ENCODE data around the gene ARHGAP24. TPM values are rescaled to one million over a fixed set of nuclear protein-coding genes. Genes with fewer than 3 reads are reported as not detected.

The ARHGAP24 gene
- total and polyA plus RNA-seq, 12 donors: 6.7 to 35.5 (median 23.9) TPM

GRCh38 chr4:85684676-85685075, 209.7 kb downstream of the ARHGAP24 start:
- intact Hi-C loops (cut with DNase I): no loop called here
- ATAC-seq (no peak), DNase-seq (no peak)
- no peaks in the 10 kb centered on the region for H3K36me3 ChIP-seq
- no peaks in the 10 kb centered on the region for H3K27me3 ChIP-seq
- no peak overlapping the region for H3K4me3 ChIP-seq
- TF ChIP-seq CTCF (IDR thresholded peaks at IDR 0.05): no peak
- peaks cover 0 to 29% (median 8%) of the 10 kb centered on the region in 9 donors for H3K4me1 ChIP-seq
- no peak overlapping the region for H3K27ac ChIP-seq
- H3K9me3 ChIP-seq: peaks cover 0 to 10% (median 0%) of the 10 kb centered on the region in 11 donors
- WGBS, 2 donors: 87 to 95% methylated on average over 1 of the region's 1 CpG

- no peak for TF ChIP-seq CTCF (IDR thresholded peaks at IDR 0.05)
- Histone ChIP-seq H3K4me3 (no peak overlapping the region), H3K36me3 (no peaks in the 10 kb centered on the region), H3K27me3 (no peaks in the 10 kb centered on the region), H3K27ac (no peak overlapping the region), H3K9me3 (peaks cover 0 to 13% (median 0%) of the 10 kb centered on the region in 11 donors), H3K4me1 (peaks cover 0 to 15% (median 2%) of the 10 kb centered on the region in 9 donors)
- intact Hi-C loops (cut with DNase I): no loop called here
- DNase-seq (no peak), ATAC-seq (no peak)
- WGBS, 2 donors: 83 to 88% methylated on average over 4 of the region's 4 CpGs
These were observed 211.4 kb downstream of the ARHGAP24 start for GRCh38 chr4:85686398-85686797.

GRCh38 chr4:85688055-85688740, 213.2 kb downstream of the ARHGAP24 start:
- intact Hi-C loops (cut with DNase I): no loop called here
- Histone ChIP-seq H3K9me3 (peaks cover 0 to 26% (median 0%) of the 10 kb centered on the region in 11 donors), H3K36me3 (no peaks in the 10 kb centered on the region), H3K27me3 (no peaks in the 10 kb centered on the region), H3K27ac (no peak overlapping the region), H3K4me3 (no peak overlapping the region), H3K4me1 (peaks cover 0 to 5% (median 0%) of the 10 kb centered on the region in 9 donors)
- no peak for DNase-seq
- no peak for TF ChIP-seq CTCF (IDR thresholded peaks at IDR 0.05)
- ATAC-seq: no peak
- WGBS, 2 donors: 80 to 87% methylated on average over 6 of the region's 6 CpGs

GRCh38 chr4:85696661-85697060, 221.7 kb downstream of the ARHGAP24 start:
- intact Hi-C loops (cut with DNase I): no loop called here
- TF ChIP-seq CTCF (IDR thresholded peaks at IDR 0.05): no peak
- ATAC-seq (no peak), DNase-seq (no peak)
- 86 to 89% methylated on average over 2 of the region's 2 CpGs for WGBS, 2 donors
- no peaks in the 10 kb centered on the region for H3K27me3 ChIP-seq
- no peaks in the 10 kb centered on the region for H3K36me3 ChIP-seq
- no peak overlapping the region for H3K4me3 ChIP-seq
- H3K9me3 ChIP-seq: peaks cover 0 to 10% (median 0%) of the 10 kb centered on the region in 11 donors
- peaks cover 0 to 29% (median 0%) of the 10 kb centered on the region in 9 donors for H3K4me1 ChIP-seq
- H3K27ac ChIP-seq: no peak overlapping the region
